Endothelial cell of umbilical vein (primary cell): ENCODE measurements around the gene TMEM267.

Experiments
- CTCF ChIP-seq, 2 donors: IDR thresholded peaks; 1 replicate in 1 of 2; 2 replicates in 1 of 2; pipeline ENCODE4 v1.5.1; 2011; ENCODE audit warnings: low read length in 2 of 2, mild to moderate bottlenecking in 2 of 2, moderate library complexity in 2 of 2, control low read depth in 1 of 2, inconsistent platforms in 1 of 2, low read depth in 1 of 2; ENCODE audit not compliant: insufficient read depth in 1 of 2; ENCODE audit errors: extremely low read depth in 1 of 2
- EZH2 ChIP-seq: IDR thresholded peaks from 2 replicates; pipeline ENCODE4 v1.6.1; 2012; ENCODE audit warnings: borderline replicate concordance, low read depth, mild to moderate bottlenecking, moderate library complexity, low read length, inconsistent platforms; ENCODE audit not compliant: severe bottlenecking
- MYC ChIP-seq: IDR thresholded peaks from one replicate; pipeline ENCODE4 v1.6.1; 2011; ENCODE audit warnings: mild to moderate bottlenecking, low read depth, low read length
- POLR2A ChIP-seq: IDR thresholded peaks from 2 replicates; pipeline ENCODE4 v1.6.1; 2012; ENCODE audit warnings: low read depth, mild to moderate bottlenecking, control low read depth, low read length
- POLR2AphosphoS5 ChIP-seq: IDR thresholded peaks from 2 replicates; pipeline ENCODE4 v1.6.1; 2012; ENCODE audit warnings: low read depth, mild to moderate bottlenecking, control low read depth, low read length, moderate library complexity; ENCODE audit not compliant: insufficient read depth
- TF ChIP-seq, protein P1 (sequence below): IDR thresholded peaks from 2 replicates; pipeline ENCODE4 v1.6.1; 2011; ENCODE audit not compliant: insufficient read depth, insufficient read length

DNA sequence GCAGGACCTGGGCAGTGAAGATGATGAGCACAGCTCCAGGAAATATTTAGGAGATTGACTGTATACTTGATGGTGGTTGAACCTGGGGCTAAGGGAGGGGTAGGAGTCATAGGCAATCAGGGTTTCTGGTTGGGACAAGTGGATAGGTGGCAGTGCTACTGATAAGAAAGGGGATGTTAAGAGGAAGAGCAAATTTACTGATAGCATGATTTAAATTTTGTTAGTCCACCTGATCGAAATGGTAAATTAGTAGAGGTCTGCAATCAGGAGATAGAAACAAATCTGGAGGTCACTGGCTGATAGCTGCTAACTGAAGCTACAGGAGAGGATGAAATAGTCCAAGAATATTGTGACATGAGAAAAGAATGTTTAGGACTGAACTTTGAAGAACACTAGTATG, 37.0 kb upstream of the TMEM267 start:
- TF ChIP-seq CTCF (IDR thresholded peaks at IDR 0.05; ENCODE audit: extremely low read depth in 1 of 2, insufficient read depth in 1 of 2, low read depth in 1 of 2, low read length in 2 of 2), result no peak
- no peak for TF ChIP-seq EZH2
- no peak for TF ChIP-seq POLR2A
- TF ChIP-seq, protein P1, sequence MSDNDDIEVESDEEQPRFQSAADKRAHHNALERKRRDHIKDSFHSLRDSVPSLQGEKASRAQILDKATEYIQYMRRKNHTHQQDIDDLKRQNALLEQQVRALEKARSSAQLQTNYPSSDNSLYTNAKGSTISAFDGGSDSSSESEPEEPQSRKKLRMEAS, result no peak
- no peak for TF ChIP-seq POLR2AphosphoS5
- TF ChIP-seq MYC, result no peak
